HS-5 (cell line): ENCODE data around the gene CENPV.

Experiments
- DNase-seq: peaks from one replicate; pipeline ENCODE4 v3.0.0-alpha.2; 2012; ENCODE audit warnings: low read depth

The CENPV gene

DNA sequence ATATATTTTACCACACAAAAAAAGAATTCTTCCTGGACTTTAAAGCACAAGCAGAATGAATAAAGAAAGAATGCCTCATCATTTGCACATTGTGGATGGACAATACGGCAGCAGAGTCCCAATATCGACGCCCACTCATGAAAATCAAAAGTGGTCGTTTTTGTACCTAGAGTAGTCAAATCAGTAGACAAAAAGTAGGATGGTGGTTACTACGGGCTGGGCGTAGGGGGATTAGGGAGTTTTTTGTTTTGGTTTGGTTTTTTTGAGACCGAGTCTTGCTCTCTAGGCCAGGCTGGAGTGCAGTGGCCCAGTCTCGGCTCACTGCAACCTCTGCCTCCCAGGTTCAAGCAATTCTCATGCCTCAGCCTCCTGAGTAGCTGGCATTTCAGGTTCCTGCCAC is 8.6 kb upstream of the CENPV start:
- no peak for DNase-seq

DNA sequence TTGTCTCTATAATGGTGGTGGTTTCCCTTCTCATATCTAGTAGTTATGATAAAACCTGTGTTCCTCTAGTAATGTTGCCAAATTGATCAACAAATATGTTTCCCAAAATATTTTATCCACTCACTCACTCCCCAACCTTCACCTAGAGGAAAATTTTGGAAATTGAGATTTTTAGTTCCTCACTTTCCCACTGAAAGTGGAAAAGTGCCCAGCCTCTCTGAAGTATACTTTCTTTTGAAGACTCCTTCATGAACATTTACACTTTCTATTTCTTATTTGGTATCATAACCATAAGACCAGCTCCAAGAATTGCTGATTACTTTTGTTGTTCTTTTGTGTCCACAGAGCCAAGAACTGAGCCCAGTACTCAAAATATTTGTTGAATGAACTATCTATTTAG is 5.1 kb upstream of the CENPV start:
- no peak for DNase-seq

DNA sequence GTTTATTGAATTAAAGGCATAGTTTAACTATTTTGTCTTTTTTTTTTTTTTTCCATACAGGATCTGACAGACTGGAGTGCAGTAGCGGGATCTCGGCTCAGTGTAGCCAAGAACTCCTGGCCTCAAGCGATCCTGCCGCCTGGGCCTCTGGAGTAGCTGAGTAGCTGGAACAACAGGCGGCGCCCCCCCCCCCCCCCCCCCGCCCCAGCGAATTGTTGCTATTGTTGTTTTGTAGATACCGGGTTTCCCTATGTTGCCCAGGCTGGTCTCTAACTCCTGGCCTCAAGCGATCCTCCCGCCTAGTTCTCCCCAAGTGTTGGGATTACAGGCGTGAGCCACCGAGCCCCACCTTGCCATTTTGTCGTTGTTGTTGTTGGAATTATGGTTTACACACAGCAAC is 1.3 kb upstream of the CENPV start:
- no peak for DNase-seq

DNA sequence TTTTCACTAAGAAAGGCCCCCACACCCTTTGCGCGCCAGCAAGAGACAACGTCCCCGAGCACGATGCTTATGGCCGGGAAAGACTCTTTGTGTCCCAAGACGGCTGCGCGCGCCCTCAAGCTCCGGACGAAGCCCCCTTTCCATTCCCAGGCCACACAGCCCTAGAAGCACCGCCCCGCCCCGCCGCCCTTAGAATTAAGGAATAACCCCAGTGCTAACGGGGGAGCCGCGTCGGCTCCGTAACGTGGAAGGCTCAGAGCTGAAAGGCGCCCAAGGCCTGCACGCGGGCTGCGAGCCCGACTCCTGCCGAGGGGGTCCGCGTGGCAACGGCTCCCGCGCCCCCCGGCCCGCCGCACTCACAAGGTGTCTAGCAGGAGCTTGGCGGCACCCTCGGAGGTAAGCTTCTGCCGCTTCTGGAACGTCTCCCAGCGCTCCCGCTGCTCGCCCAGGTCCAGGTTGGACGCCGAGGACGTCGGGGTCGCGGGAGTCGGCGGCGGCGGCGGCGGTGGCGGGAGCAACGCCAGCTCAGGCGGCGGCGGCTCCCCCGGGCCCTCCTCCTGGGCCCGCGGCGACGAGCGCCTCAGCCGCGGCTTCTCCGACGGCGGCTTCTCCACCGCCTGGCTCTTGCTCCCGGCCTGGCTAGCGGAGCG is 477 bp downstream of the CENPV start:
- DNase-seq: no peak

DNA sequence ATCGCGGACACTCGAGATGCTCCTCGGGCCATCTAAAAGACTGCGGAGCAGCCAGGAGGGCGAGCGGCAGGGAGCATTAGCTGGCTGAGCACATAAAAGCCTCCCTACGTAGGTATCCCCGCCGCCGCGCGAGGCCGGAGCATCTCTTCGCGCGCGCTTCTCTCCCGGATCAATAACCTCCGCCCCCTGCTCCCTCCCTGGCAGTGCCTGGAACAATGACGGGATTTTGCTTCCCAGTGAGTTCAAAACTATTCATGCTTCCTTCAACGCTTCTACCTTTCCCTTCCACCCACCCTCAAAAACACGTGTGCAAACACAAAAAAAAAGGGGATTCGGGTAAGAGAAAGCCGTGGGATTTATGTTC is 984 bp downstream of the CENPV start:
- no peak for DNase-seq

DNA sequence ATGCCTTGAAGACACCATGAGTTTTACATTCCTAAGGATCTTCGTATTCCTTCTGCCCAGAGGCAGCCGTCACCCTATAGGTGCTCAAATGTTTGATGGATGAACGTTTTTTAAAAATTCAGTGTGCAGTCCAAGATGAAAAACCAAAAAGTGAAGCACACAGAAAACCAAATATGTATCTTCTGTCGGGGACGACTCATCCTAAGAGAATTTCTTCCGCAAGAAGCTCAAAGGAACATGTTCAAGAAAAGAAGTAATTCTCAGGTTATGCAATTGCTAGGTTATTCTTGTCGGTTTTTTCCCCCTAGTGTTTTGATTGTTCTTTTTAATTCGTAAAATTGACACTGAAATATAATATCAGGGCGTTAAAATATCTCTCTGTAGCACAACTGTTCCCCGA is 1.4 kb downstream of the CENPV start:
- no peak for DNase-seq

DNA sequence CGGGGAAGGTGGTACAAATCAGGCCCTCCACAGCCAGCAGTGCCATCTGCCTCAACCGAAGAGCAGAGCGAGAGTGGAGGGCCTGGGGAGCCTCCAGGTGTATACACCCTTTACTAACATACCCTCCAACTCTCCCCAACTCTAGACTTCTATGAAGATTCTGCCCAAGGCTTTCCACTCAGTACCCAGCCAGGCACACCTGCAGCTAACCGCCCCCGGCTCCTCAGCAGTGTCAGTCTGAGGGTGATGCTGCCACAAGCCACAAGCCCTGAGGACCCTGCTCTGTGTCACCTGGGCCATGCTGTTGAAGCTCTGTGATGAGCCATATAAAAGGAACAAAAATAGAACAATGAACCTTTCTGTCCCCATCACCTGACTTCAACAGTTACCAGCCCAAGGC is 3.8 kb downstream of the CENPV start:
- no peak for DNase-seq

DNA sequence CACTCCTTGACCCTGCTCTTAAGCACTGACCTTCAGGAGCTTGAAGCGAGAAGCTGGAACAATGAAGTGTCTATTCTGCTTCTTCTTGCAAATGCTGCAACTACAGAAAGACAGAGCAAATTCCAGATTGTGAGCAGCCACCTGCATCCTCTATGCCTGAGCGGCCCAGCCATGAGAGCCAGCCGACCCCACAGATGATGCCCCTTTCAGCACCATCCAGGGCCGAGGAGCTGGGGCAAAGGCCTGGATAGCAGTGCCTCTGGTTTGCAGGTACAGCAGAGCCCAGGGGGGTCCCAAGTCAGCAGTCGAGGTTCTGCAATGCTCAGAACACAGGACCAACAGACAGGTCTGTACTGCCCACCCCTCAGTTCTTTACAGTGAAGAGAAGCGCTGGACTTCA is 4.7 kb downstream of the CENPV start:
- DNase-seq: no peak

DNA sequence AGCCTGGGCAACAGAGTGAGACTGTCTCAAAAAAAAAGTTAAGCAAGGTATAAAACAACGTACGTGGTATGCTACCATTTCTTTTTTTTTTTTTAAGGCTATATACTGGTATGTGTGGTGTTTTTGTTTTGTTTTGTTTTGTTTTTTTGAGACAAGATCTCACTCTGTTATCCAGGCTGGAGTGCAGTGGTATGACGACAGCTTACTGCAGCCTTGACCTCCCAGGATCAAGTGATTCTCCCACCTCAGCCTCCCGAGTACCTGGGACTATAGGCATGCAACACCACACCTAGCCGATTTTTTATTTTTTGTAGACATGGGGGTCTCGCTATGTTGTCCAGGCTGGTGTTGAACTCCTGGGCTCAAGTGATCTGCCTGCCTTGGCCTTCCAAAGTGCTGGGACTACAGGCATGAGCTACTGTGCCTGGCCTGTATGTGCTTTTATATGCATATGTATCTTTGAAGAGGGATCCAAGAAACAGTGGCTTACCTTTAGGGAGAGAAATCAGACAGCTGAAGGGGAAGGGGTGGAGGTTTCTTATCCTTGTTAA is 6.5 kb downstream of the CENPV start:
- no peak for DNase-seq

DNA sequence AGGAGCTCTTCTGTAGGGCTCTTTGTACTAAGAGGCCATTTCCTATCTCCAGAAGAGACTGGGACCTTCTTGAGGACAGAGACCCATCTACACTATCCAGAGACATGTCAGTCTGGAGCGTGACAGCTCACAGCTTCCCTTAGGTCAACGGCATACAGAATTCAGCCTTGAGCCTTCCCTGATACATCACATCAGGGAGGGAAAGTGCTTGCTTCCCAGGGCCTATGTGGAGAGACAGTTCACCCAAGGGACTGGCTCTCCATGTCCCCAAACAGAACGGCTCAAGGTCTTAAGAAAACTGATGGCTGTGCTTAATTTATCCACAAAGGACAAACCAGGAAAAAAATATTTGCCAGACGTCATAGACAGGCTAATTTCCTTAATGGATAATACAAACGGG is 7.7 kb downstream of the CENPV start:
- no peak for DNase-seq

DNA sequence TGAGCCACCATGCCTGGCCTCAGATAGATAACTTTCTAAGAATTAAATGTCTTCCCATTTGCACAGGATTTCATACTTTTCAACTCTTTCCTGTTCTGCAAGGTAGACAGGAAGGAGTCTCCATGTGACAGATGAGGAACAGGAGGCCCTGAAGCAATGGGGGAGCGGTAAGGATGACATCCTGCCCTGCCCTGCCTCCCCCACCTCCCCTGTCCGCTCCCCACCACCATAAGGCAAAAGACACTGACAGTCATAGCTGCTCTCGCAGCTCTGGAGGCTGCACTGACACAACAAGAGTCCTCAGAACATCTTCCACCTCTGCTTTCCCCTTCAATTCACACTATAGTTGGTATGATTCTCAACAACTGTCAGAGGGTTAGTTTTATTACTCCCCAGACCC is 9.7 kb downstream of the CENPV start:
- no peak for DNase-seq

DNA sequence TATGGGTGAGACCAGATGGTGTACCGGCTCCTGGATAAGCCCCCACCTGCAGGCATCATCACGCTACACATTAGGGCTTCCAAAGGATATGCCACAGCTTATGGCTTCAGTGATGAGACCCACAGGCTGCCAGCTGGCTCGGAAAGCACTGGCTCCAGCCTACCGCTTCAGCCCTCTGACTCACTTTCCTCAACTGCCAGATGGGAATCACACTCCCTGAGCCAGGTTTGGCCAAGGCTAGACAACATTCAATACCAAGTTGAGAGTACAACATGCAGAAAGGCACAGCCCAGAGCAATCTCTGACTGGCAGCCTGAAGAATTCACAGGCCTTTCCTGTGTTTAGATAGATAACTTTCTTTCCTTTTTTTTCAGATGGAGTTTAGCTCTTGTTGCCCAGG is 10.3 kb downstream of the CENPV start:
- no peak for DNase-seq

DNA sequence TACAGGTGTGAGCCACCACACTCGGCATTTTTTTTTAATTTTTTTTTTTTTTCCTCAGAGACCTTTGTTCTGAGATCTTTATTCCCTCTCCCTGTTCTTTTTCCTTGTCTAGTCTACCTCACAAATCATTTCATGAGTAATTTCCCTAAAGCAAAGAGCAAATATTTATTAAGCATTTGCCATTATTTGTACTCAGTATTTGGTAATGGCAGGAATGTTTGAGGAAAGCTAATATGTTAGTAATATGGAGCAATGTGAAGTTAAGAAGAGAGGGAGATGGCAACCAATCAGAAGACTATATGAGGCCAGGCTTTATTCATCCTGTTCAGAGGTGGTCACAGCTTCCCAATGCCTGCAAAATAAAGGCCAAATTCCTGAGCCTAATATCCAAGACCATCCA is 13.3 kb downstream of the CENPV start:
- DNase-seq: no peak

DNA sequence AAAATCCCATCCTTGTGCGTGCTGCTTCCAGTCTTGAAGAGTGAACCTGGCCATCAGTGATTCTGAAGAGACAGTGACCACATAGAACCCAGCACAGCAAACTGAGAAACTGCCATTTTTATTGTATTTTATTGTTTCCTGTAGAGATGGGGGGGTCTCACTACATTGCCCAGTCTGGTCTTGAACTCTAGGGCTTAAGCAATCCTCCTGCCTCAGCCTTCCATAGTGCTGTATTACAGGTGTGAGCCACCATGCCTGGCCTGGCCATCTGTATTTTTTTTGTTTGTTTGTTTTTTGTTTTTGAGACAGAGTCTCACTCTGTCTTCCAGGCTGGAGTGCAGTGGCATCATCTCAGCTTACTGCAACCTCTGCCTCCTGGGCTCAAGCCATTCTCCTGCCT is 13.9 kb downstream of the CENPV start:
- DNase-seq: no peak

DNA sequence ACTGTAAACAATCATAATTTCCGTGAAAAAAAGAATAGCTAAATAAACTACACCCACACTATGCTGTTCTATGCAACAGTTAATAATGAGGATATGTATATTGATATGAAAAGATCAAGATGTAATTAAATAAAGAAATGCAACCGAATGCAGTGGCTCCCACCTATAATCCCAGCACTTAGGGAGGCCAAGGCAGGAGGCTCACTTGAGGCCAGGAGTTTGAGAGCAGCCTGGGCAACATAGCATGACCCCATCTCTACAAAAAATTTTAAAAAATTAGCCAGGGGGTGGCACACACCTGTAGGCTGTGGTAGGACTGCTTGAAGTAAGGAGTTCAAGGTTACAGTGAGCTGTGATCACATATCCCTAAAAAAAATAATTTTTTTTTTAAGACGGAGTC is 14.9 kb downstream of the CENPV start:
- DNase-seq: no peak

DNA sequence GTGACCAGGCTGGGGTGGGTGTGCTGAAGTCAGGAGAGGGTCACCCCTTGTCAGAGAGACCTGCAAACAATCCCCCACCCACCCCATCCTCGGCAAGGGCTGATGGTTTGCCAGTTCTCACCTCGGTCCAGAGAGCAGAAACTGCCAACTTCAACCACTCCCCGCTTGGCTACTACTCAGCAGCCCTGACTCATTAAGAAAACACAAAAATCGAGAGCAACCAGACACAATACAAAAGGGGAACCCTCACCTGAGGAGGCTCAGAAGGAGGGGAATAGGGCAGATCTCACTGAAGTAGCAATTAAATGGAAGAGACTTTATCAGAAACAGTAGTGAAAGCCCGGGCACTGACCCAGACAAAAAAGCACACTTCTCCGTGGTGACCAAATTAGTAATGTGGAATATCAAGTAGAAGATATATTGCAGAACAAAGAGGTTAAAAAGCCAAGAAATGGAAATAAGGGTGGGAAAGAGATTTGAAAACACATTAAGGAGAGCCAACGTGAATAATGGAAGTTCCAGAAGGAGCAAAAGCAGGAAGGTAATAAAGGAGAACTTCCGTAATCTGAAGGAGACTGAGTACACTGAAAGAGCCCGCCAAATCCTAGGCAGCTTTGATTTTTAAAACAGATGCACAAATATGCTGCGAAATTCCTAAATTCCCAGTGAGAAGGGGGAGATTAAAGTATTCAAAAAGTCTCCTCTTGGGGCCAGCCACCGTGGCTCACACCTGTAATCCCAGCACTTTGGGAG is 23.6 kb downstream of the CENPV start:
- no peak for DNase-seq

DNA sequence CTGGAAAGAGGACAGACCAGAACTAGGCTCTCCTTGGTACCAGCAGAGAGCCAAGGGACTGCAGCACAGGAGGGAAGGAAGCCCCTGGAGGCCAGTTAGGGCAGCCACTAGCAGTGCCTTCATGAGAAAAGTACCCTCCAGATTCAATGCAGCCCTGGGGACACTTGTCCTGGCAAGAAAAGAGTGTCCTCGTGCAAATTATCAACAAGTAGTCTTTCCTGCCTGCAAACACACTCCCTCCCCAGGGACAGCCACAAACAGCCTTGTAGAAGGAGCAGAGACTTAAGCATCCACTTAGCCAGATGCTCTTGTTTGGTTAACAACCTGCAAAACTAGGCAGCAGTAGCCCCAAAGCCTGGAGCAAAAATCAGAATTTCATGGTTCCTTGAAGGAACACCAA is 24.3 kb downstream of the CENPV start:
- no peak for DNase-seq

DNA sequence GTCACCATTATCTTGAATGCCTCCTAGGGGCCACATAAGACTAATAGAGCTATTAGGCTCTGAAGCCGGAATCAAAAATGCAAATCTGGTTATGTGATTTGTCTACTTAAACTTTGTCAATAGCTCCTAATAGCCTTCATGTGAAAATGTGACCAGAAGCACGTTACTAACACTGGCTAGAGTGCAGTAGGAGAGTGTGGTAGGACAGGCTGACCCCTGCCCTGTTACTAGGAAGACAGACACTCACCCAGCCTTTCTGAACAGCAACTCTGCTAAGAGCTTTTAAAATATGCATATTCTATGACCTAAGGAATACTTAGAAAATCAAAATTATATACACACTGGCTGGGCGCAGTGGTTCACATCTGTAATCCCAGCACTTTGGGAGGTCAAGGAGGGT is 26.3 kb downstream of the CENPV start:
- no peak for DNase-seq

DNA sequence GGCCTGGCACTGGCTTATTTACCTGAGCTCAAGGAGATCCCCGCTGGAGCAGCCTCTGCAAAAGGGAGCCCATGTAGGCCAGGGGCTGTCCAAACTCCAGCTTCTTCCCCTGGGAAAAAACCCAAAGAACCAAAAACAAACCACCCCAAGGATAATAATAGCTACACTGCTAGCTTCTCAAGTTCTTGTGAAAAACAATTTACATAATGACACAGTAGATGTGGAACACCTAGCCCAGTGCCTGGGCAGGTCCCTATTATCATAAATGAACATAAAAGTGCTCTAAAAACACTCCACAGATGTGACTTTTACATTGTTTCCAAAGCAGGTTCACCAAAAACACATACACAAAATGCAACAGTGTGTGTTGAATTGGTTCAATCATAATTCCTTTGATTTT is 27.3 kb downstream of the CENPV start:
- DNase-seq: no peak

DNA sequence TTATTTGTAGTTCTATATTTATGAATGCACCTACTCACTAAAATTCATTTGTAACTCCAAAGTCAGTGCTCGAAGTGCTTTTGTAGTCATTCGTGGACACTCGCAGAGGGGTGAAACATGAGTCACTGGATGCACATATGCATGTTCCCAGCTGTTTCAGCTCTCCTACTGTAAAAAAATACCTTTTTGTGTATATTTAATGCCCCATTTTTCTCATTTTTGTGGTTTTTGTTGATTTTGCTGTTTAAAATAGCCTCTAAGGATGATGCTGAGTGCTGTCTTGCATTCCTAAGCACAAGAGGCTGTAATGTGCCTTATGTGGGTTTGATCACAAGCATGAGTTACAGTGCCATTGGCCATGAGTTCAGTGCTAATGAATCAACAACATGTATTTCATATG is 30.6 kb downstream of the CENPV start:
- peak; percentile 70 for DNase-seq

DNA sequence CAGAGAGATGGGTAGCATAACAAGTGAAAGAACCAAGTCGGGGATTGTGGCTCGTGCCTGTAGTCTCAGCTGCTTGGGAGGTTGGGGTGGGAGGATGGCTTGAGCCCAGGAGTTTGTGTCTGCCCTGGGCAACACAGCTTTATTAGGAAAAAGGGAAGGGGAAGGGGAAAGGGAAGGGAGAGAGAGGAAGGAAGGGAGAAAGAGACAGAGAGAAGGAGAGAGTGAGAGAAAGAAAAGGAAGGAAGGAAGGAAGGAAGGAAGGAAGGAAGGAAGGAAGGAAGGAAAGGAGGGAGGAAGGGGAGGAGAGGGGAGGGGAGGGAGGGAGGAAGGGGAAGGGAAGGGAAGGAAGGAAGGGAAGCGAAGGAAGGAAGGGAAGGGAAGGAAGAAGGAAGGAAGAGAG is 33.3 kb downstream of the CENPV start:
- no peak for DNase-seq

DNA sequence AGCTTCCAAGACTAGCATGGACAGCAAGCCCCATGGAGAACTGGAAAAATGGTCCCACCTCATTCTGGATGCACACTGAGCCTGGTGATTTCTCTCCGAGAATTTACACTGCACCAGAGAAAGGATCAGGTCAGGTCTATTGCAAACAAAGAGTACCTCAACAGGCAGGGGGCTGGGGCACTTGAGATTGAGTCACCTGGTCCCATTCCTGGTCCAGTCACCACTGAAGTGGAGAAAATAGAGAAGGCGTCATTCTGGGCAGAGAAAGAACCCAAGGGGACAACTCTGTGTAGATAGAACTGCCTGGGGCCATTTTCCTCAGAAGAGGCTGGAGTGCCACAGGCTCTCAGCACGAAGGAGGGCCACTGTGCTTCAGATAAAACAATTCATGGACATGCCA is 38.4 kb downstream of the CENPV start:
- no peak for DNase-seq

DNA sequence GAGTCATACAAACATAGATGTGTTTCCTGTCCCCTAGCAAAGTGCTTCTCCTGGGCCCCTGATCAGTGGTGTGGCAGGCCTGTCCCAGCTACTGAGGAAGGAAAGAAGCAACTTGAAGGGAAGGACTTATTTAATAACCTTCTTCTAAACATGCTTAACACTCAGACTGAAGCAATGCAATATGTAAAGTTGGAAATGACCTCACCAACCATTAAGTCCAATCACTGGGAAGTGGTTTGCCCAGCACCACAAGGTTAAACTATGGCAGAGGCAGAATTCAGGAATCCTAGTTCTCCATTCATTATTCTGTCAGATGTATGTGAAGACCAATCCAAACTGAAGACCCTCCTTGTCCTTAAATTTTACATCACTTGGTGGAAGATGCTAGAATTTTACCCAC is 39.1 kb downstream of the CENPV start:
- no peak for DNase-seq
